HG02642 (cell line): ENCODE data around the gene MRPL53.
"Not testable (repeated sequence)": the region's sequence is repeated elsewhere in the genome, so short reads cannot be mapped to it uniquely, and the experiment has no call there.

Experiments
- ATAC-seq: cut with Tn5 transposase; IDR thresholded peaks from one replicate; pipeline ENCODE4 v1.9.1; 2021; ENCODE audit warnings: mild to moderate bottlenecking; ENCODE audit not compliant: unreplicated experiment, poor library complexity

The MRPL53 gene

DNA sequence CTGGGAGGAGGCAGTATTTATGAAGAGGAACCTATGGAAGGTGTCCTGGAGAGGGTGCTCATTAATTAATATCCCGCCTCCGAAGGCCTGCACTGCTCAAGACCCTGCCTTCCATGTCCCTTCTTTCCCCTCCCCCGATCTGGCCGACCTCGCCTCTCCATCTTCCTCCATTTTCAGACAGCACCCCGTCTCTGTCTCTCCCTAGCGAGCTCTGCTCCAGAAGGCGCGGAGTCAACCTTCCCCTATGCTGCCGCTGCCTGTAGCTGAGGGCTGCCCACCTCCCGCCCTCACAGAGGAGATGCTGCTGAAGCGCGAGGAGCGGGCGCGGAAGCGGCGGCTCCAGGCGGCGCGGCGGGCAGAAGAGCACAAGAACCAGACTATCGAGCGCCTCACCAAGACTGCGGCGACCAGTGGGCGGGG lies 15.3 kb downstream of the MRPL53 start:
- no peak for ATAC-seq

DNA sequence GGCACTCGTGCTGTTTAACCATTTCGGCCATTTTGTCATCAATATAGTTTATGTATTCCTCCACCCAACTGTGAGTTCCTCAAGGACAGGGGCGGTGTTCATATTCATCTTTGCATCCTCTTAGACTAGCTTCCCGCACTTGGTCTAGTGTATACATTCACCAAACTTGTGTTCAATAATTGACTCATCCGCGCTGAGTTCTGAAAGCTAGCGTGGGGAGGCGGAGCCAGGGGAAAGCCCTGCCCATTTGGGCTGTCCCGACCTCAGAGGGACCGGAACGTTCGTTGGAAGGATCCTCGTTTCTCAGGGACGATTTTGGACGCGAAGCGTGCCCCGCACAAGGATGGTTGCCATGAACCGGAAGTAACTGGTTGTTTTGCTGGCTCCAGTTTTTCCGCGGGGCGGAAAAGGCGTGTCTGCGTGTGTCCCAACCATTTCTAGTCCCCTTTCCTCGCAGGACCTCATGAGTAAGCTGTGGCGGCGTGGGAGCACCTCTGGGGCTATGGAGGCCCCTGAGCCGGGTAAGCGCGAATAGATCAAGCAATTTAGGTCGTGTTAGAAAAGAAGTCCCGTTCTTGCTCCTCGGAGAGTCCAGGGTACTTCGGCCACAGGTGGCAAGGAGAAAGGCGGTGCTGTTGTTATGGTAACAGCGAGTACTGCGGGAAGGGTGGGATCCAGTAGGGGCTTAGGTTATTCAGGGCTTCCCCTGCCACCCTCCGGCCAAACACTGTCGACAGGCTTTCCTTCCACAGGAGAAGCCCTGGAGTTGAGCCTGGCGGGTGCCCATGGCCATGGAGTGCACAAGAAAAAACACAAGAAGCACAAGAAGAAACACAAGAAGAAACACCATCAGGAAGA lies 17.6 kb downstream of the MRPL53 start, which contains the start of gene INO80B:
Gene INO80B, plus strand, starts transcription at position 434 of the 858 bp plus-strand sequence. Its CDS starts 30 bp downstream, at position 464.
- ATAC-seq, result peak; percentile 48

GRCh38 chr2:74450570-74451190 lies 21.8 kb downstream of the MRPL53 start:
- no peak for ATAC-seq

DNA sequence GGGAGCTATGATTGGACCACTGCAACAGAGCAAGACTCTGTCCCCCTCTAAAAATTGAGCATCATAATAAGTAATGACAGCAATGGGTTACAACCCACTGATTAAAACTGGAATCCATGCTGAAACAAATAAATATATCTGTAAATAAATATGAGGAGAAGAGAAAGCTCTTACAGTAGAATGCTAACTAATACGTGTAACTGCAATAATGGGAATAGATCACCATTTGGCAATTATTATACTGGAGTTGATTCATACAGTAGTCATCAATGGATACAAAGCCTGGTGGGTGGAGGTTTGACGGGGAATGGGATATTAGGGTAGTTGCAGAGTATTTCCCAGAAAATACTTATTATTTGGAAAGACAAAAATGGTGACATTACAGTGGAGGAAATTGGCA lies 23.7 kb downstream of the MRPL53 start:
- no peak for ATAC-seq

DNA sequence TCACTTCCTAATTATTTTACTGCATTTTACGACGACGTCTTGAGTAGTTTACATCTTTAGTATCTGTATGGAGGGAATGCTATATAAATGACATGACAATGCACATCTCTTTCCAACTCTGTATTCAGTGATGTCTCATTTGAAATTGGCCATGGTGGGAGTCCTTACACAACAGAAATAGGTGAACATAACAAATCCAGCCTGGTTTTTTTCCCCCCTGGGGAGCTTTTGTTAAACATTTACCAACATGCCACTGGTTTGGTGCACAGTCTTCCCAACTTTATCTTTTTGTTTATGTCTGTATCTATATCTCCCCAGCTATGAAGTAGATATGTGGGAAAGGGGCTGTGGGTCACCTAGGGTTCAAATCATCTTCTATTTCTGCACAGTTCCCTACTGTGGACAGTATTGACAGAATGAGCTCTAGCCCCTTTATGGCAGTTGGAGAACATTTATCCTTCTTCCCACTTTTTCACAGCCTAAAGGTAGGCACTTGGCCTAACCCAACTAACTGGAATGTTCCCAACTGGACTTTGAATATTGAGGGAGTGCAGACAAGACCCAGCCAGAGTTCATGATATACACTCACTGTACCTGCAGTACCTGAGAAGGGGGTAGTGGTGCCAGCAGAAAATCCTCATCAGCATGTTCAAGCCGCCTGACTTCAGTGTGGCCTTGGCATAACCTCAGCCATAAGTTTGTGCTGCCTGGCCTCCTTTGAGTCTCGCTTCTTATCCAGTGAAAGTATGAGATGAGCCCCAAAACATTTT lies 25.1 kb downstream of the MRPL53 start:
- ATAC-seq, result no peak

- ATAC-seq, result no peak
Observed at GRCh38 chr2:74444498-74445318, 27.8 kb downstream of the MRPL53 start.

DNA sequence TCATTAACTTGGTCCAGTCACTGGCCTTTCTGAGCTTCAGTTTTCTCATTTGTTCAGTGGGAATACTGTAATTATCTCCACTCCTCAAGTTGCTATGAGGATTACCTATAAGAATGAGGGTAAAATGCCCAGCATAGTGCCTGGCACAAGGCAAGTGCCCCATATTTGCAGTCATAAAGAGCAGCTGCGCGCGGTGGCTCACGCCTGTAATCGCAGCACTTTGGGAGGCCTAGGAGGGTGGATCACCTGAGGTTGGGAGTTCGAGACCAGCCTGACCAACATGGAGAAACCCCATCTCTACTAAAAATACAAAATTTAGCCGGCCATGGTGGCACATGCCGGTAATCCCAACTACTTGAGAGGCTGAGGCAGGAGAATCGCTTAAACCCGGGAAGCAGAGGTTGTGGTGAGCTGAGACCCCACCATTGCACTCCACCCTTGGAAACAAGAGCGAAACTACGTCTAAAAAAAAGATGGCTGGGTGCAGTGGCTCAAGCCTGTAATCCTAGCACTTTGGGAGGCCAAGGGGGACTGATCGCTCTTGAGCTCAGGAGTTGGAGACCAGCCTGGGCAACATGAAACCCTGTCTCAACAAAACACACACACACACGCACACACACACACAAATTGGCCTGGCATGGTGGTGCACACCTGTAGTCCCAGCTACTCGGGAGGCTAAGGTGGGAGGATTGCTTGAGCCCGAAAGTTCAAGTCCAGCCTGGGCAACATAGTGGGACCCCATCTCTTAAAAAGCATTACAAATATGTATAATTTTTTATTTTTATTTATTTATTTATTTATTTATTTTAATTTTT lies 29.8 kb downstream of the MRPL53 start:
- not testable (repeated sequence) for ATAC-seq

DNA sequence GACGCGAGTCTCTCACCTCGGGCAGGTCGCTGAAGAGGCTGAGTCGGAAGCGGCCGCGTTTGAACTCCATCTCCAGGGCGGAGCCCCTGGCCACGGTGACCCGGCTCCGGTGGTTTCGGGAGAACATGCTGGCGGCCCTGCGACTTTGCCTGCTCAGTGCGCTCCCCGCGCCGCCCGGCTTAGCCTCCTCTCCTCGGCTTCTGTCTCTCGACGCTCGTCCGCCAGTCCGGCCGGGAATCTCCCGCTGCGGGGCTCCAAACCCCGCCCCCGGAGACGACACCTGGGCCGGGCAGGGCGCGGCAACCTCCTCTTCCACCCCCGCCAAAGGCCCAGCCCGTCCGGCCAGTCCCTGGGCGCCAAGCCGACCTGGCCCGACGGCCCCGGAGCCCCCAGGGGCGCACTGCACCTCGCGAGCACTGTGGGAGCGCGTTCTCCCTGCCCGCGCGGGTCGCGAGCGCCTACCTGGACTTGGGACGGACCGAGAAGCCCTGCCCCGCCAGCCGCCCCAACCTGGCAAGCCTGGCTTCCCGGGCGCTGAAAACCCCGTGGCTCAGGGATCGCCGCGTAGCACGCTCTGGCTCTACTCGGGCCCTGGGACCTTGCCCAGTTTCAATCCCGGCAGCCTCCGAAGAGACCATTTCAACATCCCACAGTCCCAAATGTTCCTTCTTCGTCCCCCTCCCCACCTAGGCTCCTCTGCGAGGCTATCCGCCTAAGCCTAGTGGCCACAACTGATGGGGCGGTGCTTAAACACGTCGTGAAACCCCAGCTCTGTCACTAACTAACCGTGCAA lies 30.6 kb downstream of the MRPL53 start, which contains the start of gene RTKN:
Gene RTKN, minus strand, starts transcription at position 248 of the 793 bp plus-strand sequence. Its CDS starts 121 bp downstream, at position 127.
- ATAC-seq, result peak; percentile 28

GRCh38 chr2:74441170-74441689 lies 31.2 kb downstream of the MRPL53 start:
- no peak for ATAC-seq

GRCh38 chr2:74440378-74441169 lies 31.9 kb downstream of the MRPL53 start:
- ATAC-seq, result peak; percentile 91

GRCh38 chr2:74439803-74440377 lies 32.6 kb downstream of the MRPL53 start:
- no peak for ATAC-seq

- no peak for ATAC-seq
Observed at GRCh38 chr2:74439373-74439772, 33.1 kb downstream of the MRPL53 start.

GRCh38 chr2:74438248-74438647 lies 34.2 kb downstream of the MRPL53 start:
- ATAC-seq, result no peak

DNA sequence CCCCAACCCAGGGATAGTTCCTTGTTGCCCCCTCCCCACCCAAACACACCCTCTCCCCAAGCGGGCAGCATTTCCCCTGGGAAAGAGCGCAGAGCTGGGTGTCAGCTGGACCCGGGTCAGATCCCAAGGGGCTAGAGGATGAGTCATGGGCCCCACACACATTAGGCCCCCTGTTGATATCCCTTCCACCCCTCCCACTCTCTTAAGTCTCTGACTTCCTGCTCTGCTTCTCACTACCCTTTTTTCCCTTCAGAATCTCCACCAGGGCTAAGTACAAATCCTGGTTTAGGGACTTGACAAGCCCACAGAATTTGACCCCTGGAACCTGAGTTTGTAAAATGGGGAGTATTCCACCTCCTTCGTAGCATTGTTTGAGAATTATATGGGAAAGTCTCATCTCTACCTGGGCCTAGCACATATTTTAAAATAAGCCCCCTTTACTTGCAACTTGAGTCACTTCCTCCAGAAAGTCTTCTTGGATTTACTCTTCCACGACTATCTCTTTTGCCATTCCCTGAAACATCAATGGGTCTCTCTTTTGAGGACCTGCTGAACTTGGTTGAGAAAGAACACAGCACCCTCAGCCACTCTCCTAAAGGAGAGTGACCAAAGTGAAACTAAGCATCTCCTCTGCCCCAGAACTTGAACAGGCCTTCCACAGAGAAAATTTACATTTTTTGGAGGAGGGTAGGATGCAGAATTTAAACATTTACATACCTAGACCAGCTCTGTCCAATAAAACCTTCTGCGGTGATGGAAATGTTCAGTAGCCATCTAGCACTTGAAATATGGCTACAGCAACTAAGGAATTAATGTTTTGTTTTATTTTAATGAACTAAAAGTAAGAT lies 35.4 kb downstream of the MRPL53 start:
- ATAC-seq, result no peak

DNA sequence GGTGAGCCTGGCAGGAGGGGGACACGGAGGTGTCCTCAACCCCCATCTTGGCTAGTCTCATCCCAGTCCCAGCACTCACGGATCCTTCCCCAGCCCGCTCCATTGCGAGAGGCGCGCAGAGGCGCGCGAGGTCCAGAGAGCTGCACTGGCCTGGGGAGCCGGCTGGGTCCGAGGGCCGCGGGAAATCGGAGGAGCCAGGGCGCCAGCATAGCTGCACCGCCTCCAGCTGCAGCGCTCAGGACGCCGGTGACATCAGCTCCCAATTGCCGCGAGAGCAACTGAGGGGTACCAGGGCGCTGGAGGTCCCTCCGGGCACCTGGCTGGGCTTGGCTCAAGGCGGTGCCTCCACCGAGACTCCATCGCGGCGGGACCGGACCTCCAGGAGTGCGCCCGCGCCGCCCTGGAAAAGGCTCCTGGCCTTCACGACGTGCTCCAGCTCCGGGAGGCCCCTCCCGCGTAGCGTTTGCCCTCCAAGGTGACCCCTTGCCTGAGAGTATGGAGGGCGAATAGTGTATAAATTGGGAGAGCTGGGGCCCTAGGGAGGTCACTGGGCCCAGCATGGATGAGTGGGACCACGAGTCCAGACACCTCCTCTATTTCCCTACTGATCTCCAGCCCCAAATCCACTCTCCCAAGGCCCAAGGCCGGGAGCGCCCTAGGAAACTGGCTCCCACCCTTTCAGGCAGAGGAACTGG lies 36.2 kb downstream of the MRPL53 start:
- no peak for ATAC-seq
